GM23338 (cell line): ENCODE measurements around the gene TRPC3. TPM values are rescaled to one million over a fixed set of nuclear protein-coding genes. Genes with fewer than 3 reads are reported as not detected.

Experiments used
- ATAC-seq: fragments of 200-7000 bp; cut with Tn5 transposase; 3 replicates; pipeline ENCODE4 v1.9.1; 2020
- DNase-seq: peaks from one replicate; pipeline ENCODE4 v3.0.0-alpha.2; 2015; ENCODE audit warnings: low spot score
- H2AFZ ChIP-seq: fragments of 200-600 bp; sonication (generic); 2 replicates; pipeline ENCODE4 v1.8.0; 2016; ENCODE audit warnings: antibody characterized with exemption, mild to moderate bottlenecking, moderate library complexity
- H3F3A ChIP-seq: fragments of 200-600 bp; sonication (generic); replicated peaks from 2 replicates; pipeline ENCODE4 v1.8.0; 2017; ENCODE audit warnings: antibody characterized with exemption, mixed run types, low read depth
- H3K27ac ChIP-seq: fragments of 200-600 bp; sonication (generic); 2 replicates; pipeline ENCODE4 v1.6.1; 2016; ENCODE audit warnings: low read depth
- H3K27me3 ChIP-seq: fragments of 200-600 bp; sonication (generic); 2 replicates; pipeline ENCODE4 v1.8.0; 2016; ENCODE audit warnings: mild to moderate bottlenecking, mixed run types, moderate library complexity; ENCODE audit not compliant: insufficient read depth
- H3K36me3 ChIP-seq: fragments of 200-600 bp; sonication (generic); 2 replicates; pipeline ENCODE4 v1.8.0; 2016; ENCODE audit warnings: mild to moderate bottlenecking; ENCODE audit not compliant: insufficient read depth
- H3K4me1 ChIP-seq: fragments of 200-600 bp; sonication (generic); 2 replicates; pipeline ENCODE4 v1.8.0; 2016; ENCODE audit warnings: mild to moderate bottlenecking, moderate library complexity; ENCODE audit not compliant: insufficient read depth
- H3K4me2 ChIP-seq: fragments of 200-600 bp; sonication (generic); 2 replicates; pipeline ENCODE4 v1.7.1; 2017; ENCODE audit warnings: mixed run types
- H3K4me3 ChIP-seq: fragments of 200-600 bp; sonication (generic); 2 replicates; pipeline ENCODE4 v1.6.1; 2016; ENCODE audit warnings: mixed run types
- H3K79me2 ChIP-seq: fragments of 200-600 bp; sonication (generic); replicated peaks from 2 replicates; pipeline ENCODE4 v1.8.0; 2017; ENCODE audit warnings: mild to moderate bottlenecking; ENCODE audit not compliant: insufficient read depth
- H3K9me2 ChIP-seq: fragments of 200-600 bp; sonication (generic); 2 replicates; pipeline ENCODE4 v1.8.0; 2017; ENCODE audit not compliant: insufficient read depth
- H4K20me1 ChIP-seq: fragments of 200-600 bp; sonication (generic); replicated peaks from 2 replicates; pipeline ENCODE4 v1.8.0; 2017; ENCODE audit warnings: mild to moderate bottlenecking; ENCODE audit not compliant: insufficient read depth
- H3K27ac Mint-ChIP-seq: 2 replicates; pipeline ENCODE4 v1.8.0; 2020; ENCODE audit warnings: inconsistent platforms, mild to moderate bottlenecking, moderate library complexity, mixed read lengths
- H3K27me3 Mint-ChIP-seq: 3 replicates; pipeline ENCODE4 v1.8.0; 2022; ENCODE audit warnings: low read depth, mild to moderate bottlenecking, moderate library complexity, mixed read lengths, inconsistent platforms; ENCODE audit not compliant: insufficient read depth, poor library complexity
- H3K36me3 Mint-ChIP-seq: 3 replicates; pipeline ENCODE4 v1.8.0; 2021; ENCODE audit warnings: low read depth, mild to moderate bottlenecking, inconsistent platforms, moderate library complexity, mixed read lengths
- H3K4me1 Mint-ChIP-seq: 3 replicates; pipeline ENCODE4 v1.8.0; 2020; ENCODE audit warnings: mild to moderate bottlenecking, inconsistent platforms, mixed read lengths
- H3K4me3 Mint-ChIP-seq: 3 replicates; pipeline ENCODE4 v1.8.0; 2021; ENCODE audit warnings: moderate library complexity, mild to moderate bottlenecking, inconsistent platforms, mixed read lengths
- H3K9me3 Mint-ChIP-seq: 3 replicates; pipeline ENCODE4 v1.8.0; 2020; ENCODE audit warnings: moderate library complexity, mild to moderate bottlenecking, inconsistent platforms, mixed read lengths
- CREB1 ChIP-seq: fragments of 250-450 bp; sonication (Bioruptor Pico); IDR thresholded peaks from 2 replicates; pipeline ENCODE4 v1.5.0; 2020; ENCODE audit warnings: low read depth, mild to moderate bottlenecking, moderate library complexity
- EZH2 ChIP-seq: fragments of 200-600 bp; sonication (generic); IDR thresholded peaks from one replicate; pipeline ENCODE4 v1.8.0; 2017; ENCODE audit warnings: antibody characterized with exemption, mild to moderate bottlenecking, low read depth; ENCODE audit not compliant: unreplicated experiment
- EZH2phosphoT487 ChIP-seq: fragments of 200-600 bp; sonication (generic); IDR thresholded peaks from one replicate; pipeline ENCODE4 v1.8.1; 2018; ENCODE audit warnings: antibody characterized with exemption; ENCODE audit not compliant: unreplicated experiment
- JUNB ChIP-seq: IDR thresholded peaks from one replicate; pipeline ENCODE4 v1.6.1; 2016; ENCODE audit warnings: antibody characterized with exemption; ENCODE audit not compliant: unreplicated experiment
- NANOG ChIP-seq: IDR thresholded peaks from 2 replicates; pipeline ENCODE4 v1.6.1; 2016; ENCODE audit warnings: antibody characterized with exemption, borderline replicate concordance
- POLR2AphosphoS5 ChIP-seq: IDR thresholded peaks from 2 replicates; pipeline ENCODE4 v1.6.1; 2016; ENCODE audit warnings: antibody characterized with exemption, low read depth
- ZNF114 ChIP-seq: fragments of 250-450 bp; sonication (Bioruptor Pico); IDR thresholded peaks from 2 replicates; pipeline ENCODE4 v1.5.0; 2020; ENCODE audit warnings: mild to moderate bottlenecking, moderate library complexity
- ZNF462 ChIP-seq: fragments of 250-450 bp; sonication (Bioruptor Pico); IDR thresholded peaks from 2 replicates; pipeline ENCODE4 v1.5.0; 2020; ENCODE audit warnings: mild to moderate bottlenecking, moderate library complexity
- polyA plus RNA-seq: library from polyadenylated mRNA; unstranded; fragments of >200 nt; fragmentation: Nextera tagmentation; extraction: Ambion mirVana; gene quantifications from 2 replicates; pipeline ENCODE4 v1.2.1, GENCODE V29; 2016
- total RNA-seq: library from RNA; depleted of rRNA; stranded (reverse); fragments of >200 nt; shearing (Covaris generic); gene quantifications from 2 replicates; pipeline ENCODE4 v1.2.3, GENCODE V29; 2014

The TRPC3 gene
- total and polyA plus RNA-seq, 2 experiments from 2014 or later: 0.44 to 1.0 TPM

- no peaks in the 10 kb centered on the region for H3K4me1 ChIP-seq
- H3K4me3 Mint-ChIP-seq: no peak overlapping the region
- H3K27me3 ChIP-seq: no peaks in the 10 kb centered on the region
- no peaks in the 10 kb centered on the region for H3K36me3 ChIP-seq
- H3K4me3 ChIP-seq: no peak overlapping the region
- no peaks in the 10 kb centered on the region for H3K9me3 Mint-ChIP-seq
- H3K27ac ChIP-seq: no peak overlapping the region
- H3K36me3 Mint-ChIP-seq: no peaks in the 10 kb centered on the region
- no peaks in the 10 kb centered on the region for H3K4me1 Mint-ChIP-seq
- DNase-seq (no peak), ATAC-seq (no peak)
- H3K27ac Mint-ChIP-seq: no peak overlapping the region
- no peak overlapping the region for H3K4me2 ChIP-seq
- no peaks in the 10 kb centered on the region for H3F3A ChIP-seq
- H3K79me2 ChIP-seq: no peaks in the 10 kb centered on the region
- no peaks in the 10 kb centered on the region; the same call in 1 of the 2 replicates for H4K20me1 ChIP-seq
- peaks cover 3% of the 10 kb centered on the region for H3K27me3 Mint-ChIP-seq
- peak overlapping the region; percentile 72 for H2AFZ ChIP-seq
- no peaks in the 10 kb centered on the region for H3K9me2 ChIP-seq
- TF ChIP-seq EZH2phosphoT487: no peak
- TF ChIP-seq CREB1: no peak
- no peak for TF ChIP-seq POLR2AphosphoS5
- no peak for TF ChIP-seq EZH2
- no peak for TF ChIP-seq JUNB
- no peak for TF ChIP-seq ZNF462
- TF ChIP-seq NANOG: no peak
- TF ChIP-seq ZNF114 (CRISPR knock-in tag): no peak
Observed at GRCh38 chr4:121932212-121932974, 19.5 kb downstream of the TRPC3 start.
